Endothelial cell of umbilical vein (primary cell): ENCODE measurements around the gene CNKSR2.

Source experiments
- EZH2 ChIP-seq: IDR thresholded peaks from 2 replicates; pipeline ENCODE4 v1.6.1; 2012; ENCODE audit warnings: borderline replicate concordance, low read depth, mild to moderate bottlenecking, moderate library complexity, low read length, inconsistent platforms; ENCODE audit not compliant: severe bottlenecking
- FOS ChIP-seq: IDR thresholded peaks from 2 replicates; pipeline ENCODE4 v1.6.1; 2011; ENCODE audit warnings: mild to moderate bottlenecking, low read length, moderate library complexity, borderline replicate concordance; ENCODE audit not compliant: insufficient read depth
- JUN ChIP-seq: IDR thresholded peaks from 2 replicates; pipeline ENCODE4 v1.6.1; 2011; ENCODE audit warnings: borderline replicate concordance, low read depth; ENCODE audit not compliant: insufficient read length, insufficient read depth
- MYC ChIP-seq: IDR thresholded peaks from one replicate; pipeline ENCODE4 v1.6.1; 2011; ENCODE audit warnings: mild to moderate bottlenecking, low read depth, low read length
- POLR2A ChIP-seq: IDR thresholded peaks from 2 replicates; pipeline ENCODE4 v1.6.1; 2012; ENCODE audit warnings: low read depth, mild to moderate bottlenecking, control low read depth, low read length
- POLR2AphosphoS5 ChIP-seq: IDR thresholded peaks from 2 replicates; pipeline ENCODE4 v1.6.1; 2012; ENCODE audit warnings: low read depth, mild to moderate bottlenecking, control low read depth, low read length, moderate library complexity; ENCODE audit not compliant: insufficient read depth
- TF ChIP-seq, protein P1 (sequence below), 2 donors: IDR thresholded peaks; 1 replicate in 1 of 2; 2 replicates in 1 of 2; pipeline ENCODE4 v1.5.1; 2011; ENCODE audit warnings: low read length in 2 of 2, mild to moderate bottlenecking in 2 of 2, moderate library complexity in 2 of 2, control low read depth in 1 of 2, inconsistent platforms in 1 of 2, low read depth in 1 of 2; ENCODE audit not compliant: insufficient read depth in 1 of 2; ENCODE audit errors: extremely low read depth in 1 of 2
- TF ChIP-seq, protein P2 (sequence below): IDR thresholded peaks from 2 replicates; pipeline ENCODE4 v1.6.1; 2011; ENCODE audit not compliant: insufficient read depth, insufficient read length

DNA sequence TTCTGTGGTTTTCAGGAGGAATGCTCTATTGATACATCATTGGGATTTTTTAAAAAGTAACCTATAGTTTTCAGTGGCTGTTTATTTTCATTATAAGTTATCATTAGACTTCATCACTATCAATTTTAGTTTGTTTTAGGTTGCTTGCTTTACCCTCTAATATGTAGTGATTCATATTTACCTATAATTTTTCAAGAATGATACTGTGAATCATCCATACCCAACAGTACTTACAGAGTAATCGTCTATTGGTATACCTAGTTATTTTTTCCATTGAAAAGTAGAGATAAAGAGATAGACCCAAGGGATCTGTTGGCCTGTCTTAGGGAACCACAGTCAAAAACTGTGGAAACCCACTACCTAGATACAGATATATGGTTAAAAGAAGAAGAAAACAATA is 200.6 kb downstream of the CNKSR2 start:
- TF ChIP-seq, protein P1, sequence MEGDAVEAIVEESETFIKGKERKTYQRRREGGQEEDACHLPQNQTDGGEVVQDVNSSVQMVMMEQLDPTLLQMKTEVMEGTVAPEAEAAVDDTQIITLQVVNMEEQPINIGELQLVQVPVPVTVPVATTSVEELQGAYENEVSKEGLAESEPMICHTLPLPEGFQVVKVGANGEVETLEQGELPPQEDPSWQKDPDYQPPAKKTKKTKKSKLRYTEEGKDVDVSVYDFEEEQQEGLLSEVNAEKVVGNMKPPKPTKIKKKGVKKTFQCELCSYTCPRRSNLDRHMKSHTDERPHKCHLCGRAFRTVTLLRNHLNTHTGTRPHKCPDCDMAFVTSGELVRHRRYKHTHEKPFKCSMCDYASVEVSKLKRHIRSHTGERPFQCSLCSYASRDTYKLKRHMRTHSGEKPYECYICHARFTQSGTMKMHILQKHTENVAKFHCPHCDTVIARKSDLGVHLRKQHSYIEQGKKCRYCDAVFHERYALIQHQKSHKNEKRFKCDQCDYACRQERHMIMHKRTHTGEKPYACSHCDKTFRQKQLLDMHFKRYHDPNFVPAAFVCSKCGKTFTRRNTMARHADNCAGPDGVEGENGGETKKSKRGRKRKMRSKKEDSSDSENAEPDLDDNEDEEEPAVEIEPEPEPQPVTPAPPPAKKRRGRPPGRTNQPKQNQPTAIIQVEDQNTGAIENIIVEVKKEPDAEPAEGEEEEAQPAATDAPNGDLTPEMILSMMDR (IDR thresholded peaks at IDR 0.05; ENCODE audit: extremely low read depth in 1 of 2, insufficient read depth in 1 of 2, low read depth in 1 of 2, low read length in 2 of 2) = no peak
- no peak for TF ChIP-seq POLR2A
- TF ChIP-seq, protein P2, sequence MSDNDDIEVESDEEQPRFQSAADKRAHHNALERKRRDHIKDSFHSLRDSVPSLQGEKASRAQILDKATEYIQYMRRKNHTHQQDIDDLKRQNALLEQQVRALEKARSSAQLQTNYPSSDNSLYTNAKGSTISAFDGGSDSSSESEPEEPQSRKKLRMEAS = no peak
- TF ChIP-seq EZH2 = no peak
- no peak for TF ChIP-seq POLR2AphosphoS5
- TF ChIP-seq FOS = no peak
- no peak for TF ChIP-seq MYC
- TF ChIP-seq JUN = no peak
